OCI-LY7 (cell line): Measurements from ENCODE around the gene STXBP1.

Experiments used
- CTCF ChIP-seq: fragments of 200-600 bp; sonication (generic); conservative IDR thresholded peaks from 2 replicates; pipeline ENCODE4 v1.5.1; 2014; ENCODE audit warnings: mild to moderate bottlenecking, antibody characterized with exemption, low read length, moderate library complexity, mixed read lengths
- EZH2phosphoT487 ChIP-seq: fragments of 200-600 bp; sonication (generic); IDR thresholded peaks from 2 replicates; pipeline ENCODE4 v1.6.1; 2018; ENCODE audit warnings: low read depth, borderline replicate concordance, mild to moderate bottlenecking, mixed run types, antibody characterized with exemption, low read length, moderate library complexity, mixed read lengths

GRCh38 chr9:127566351-127567001, 45.6 kb upstream of the STXBP1 start:
- TF ChIP-seq CTCF (no peak), EZH2phosphoT487 (no peak)
